ENCODE results near the gene KCNC3.
"Not testable (repeated sequence)": the region's sequence is repeated elsewhere in the genome, so short reads cannot be mapped to it uniquely, and the experiment has no call there.

KCNC3 gene

GRCh38 chr19:50352242-50352641 lies 23.1 kb upstream of the KCNC3 start:
- no peak for DNase-seq

GRCh38 chr19:50349277-50350057 lies 20.3 kb upstream of the KCNC3 start:
- DNase-seq = no peak

GRCh38 chr19:50347089-50347581 lies 18.0 kb upstream of the KCNC3 start:
- not testable (repeated sequence) for DNase-seq

- DNase-seq = no peak
Observed at GRCh38 chr19:50344661-50345318, 15.6 kb upstream of the KCNC3 start.

GRCh38 chr19:50341091-50341564 lies 12.0 kb upstream of the KCNC3 start:
- no peak for DNase-seq

GRCh38 chr19:50340331-50340730 lies 11.2 kb upstream of the KCNC3 start:
- no peak for DNase-seq

GRCh38 chr19:50337031-50337430 lies 7.9 kb upstream of the KCNC3 start:
- DNase-seq = not testable (repeated sequence)

GRCh38 chr19:50334741-50335421 lies 5.7 kb upstream of the KCNC3 start:
- no peak for DNase-seq

- peak; percentile 78 for DNase-seq
Observed at GRCh38 chr19:50333737-50334617, 4.8 kb upstream of the KCNC3 start.

- peak; percentile 85 for DNase-seq
Observed at GRCh38 chr19:50333235-50333736, 4.1 kb upstream of the KCNC3 start.

GRCh38 chr19:50332244-50333038 lies 3.3 kb upstream of the KCNC3 start:
- DNase-seq = no peak

GRCh38 chr19:50331994-50332243 lies 2.7 kb upstream of the KCNC3 start:
- DNase-seq = no peak

GRCh38 chr19:50331221-50331993 lies 2.2 kb upstream of the KCNC3 start:
- DNase-seq = no peak

GRCh38 chr19:50330365-50331078 lies 1.3 kb upstream of the KCNC3 start:
- peak; percentile 85 for DNase-seq

GRCh38 chr19:50329926-50330294 lies 733 bp upstream of the KCNC3 start:
- not testable (repeated sequence) for DNase-seq

GRCh38 chr19:50328873-50329145 lies 368 bp downstream of the KCNC3 start:
- no peak for DNase-seq

GRCh38 chr19:50328224-50328872 lies 829 bp downstream of the KCNC3 start:
- DNase-seq = peak; percentile 41

- DNase-seq = no peak
Observed at GRCh38 chr19:50327461-50328223, 1.5 kb downstream of the KCNC3 start.

GRCh38 chr19:50327013-50327412 lies 2.2 kb downstream of the KCNC3 start:
- DNase-seq = no peak
